Activated CD4-positive, alpha-beta memory T cell treated with anti-CD3 and anti-CD28 coated beads for 36 hours (primary cell): ENCODE data around the gene ROR2. TPM values are rescaled to one million over a fixed set of nuclear protein-coding genes. Genes with fewer than 3 reads are reported as not detected.

Experiments used
- CTCF ChIA-PET: fragments of 350-600 bp; sonication (Branson Sonifier 250); formaldehyde crosslinking; loops from one replicate; lab custom pipeline; 2021; ENCODE audit warnings: antibody characterized with exemption, inconsistent platforms; lab: Charles Lee
- POLR2A ChIA-PET: fragments of 350-600 bp; sonication (Branson Sonifier 250); formaldehyde crosslinking; loops from one replicate; lab custom pipeline; 2021; ENCODE audit warnings: antibody characterized with exemption; lab: Charles Lee
- DNase-seq: peaks from one replicate; pipeline ENCODE4 v3.0.0-alpha.2; 2020
- H3K27ac Mint-ChIP-seq: one replicate; pipeline ENCODE4 v1.8.0; 2021; ENCODE audit warnings: mixed read lengths
- H3K27me3 Mint-ChIP-seq: one replicate; pipeline ENCODE4 v1.8.0; 2021; ENCODE audit warnings: mixed read lengths
- H3K36me3 Mint-ChIP-seq: one replicate; pipeline ENCODE4 v1.8.0; 2021; ENCODE audit warnings: mixed read lengths
- H3K4me1 Mint-ChIP-seq: one replicate; pipeline ENCODE4 v1.8.0; 2021; ENCODE audit warnings: low read depth, mixed read lengths
- H3K4me3 Mint-ChIP-seq: one replicate; pipeline ENCODE4 v1.8.0; 2021; ENCODE audit warnings: mild to moderate bottlenecking, mixed read lengths
- H3K9me3 Mint-ChIP-seq: one replicate; pipeline ENCODE4 v1.8.0; 2021; ENCODE audit warnings: mixed read lengths
- intact Hi-C: fragments of 100-400 bp; cut with micrococcal nuclease; formaldehyde crosslinking; loops from one replicate; pipeline ENCODE4 v1.15.1; 2023
- total RNA-seq, 2 experiments: library from RNA; stranded (reverse); gene quantifications; one replicate each; pipeline ENCODE4 v1.2.3, GENCODE V29; 2021

The ROR2 gene
- total RNA-seq, 2 experiments from 2014 or later: 0.05 to 0.31 TPM

- POLR2A ChIA-PET: no interaction called here
- H3K36me3 Mint-ChIP-seq: no peaks in the 10 kb centered on the region
- H3K4me1 Mint-ChIP-seq: peaks cover 3% of the 10 kb centered on the region
- no peak overlapping the region for H3K27ac Mint-ChIP-seq
- intact Hi-C loops: no loop called here
- CTCF ChIA-PET: no interaction called here
- no peaks in the 10 kb centered on the region for H3K27me3 Mint-ChIP-seq
- H3K4me3 Mint-ChIP-seq: no peak overlapping the region
- no peaks in the 10 kb centered on the region for H3K9me3 Mint-ChIP-seq
- DNase-seq: no peak
These were observed 97.2 kb downstream of the ROR2 start for GRCh38 chr9:91852801-91853347.

- intact Hi-C loops: no loop called here
- Mint-ChIP-seq H3K4me1 (peaks cover 14% of the 10 kb centered on the region), H3K27me3 (peaks cover 2% of the 10 kb centered on the region), H3K4me3 (no peak overlapping the region), H3K9me3 (no peaks in the 10 kb centered on the region), H3K36me3 (no peaks in the 10 kb centered on the region), H3K27ac (no peak overlapping the region)
- POLR2A ChIA-PET: no interaction called here
- DNase-seq: no peak
- CTCF ChIA-PET: no interaction called here
These were observed 100.3 kb downstream of the ROR2 start for GRCh38 chr9:91849694-91850093.

DNA sequence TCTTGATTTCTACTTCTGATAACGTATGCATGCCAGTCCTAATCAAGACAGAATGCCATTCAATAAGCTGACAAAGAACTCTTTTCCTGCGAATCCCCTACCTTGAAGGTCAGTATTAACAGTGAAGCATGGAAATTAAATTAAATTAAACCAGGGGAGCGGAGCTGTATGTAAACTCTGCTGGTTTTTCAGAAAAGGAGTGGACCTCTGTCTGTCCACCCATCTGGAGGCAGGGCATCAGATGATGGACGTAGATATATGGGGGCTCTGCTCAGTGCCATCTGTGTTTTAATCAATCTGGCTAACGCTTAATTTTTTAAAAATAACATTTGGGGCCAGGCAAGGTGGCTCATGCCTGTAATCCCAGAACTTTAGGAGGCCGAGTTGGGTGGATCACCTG lies 101.9 kb downstream of the ROR2 start:
- peaks cover 14% of the 10 kb centered on the region for H3K4me1 Mint-ChIP-seq
- peaks cover 3% of the 10 kb centered on the region for H3K27me3 Mint-ChIP-seq
- no peaks in the 10 kb centered on the region for H3K9me3 Mint-ChIP-seq
- H3K36me3 Mint-ChIP-seq: no peaks in the 10 kb centered on the region
- no peak overlapping the region for H3K27ac Mint-ChIP-seq
- DNase-seq: no peak
- ChIA-PET POLR2A (no interaction called here), CTCF (no interaction called here)
- H3K4me3 Mint-ChIP-seq: no peak overlapping the region
- intact Hi-C loops: no loop called here

GRCh38 chr9:91847581-91848091 lies 102.4 kb downstream of the ROR2 start:
- POLR2A ChIA-PET: no interaction called here
- no peak overlapping the region for H3K4me3 Mint-ChIP-seq
- intact Hi-C loops: no loop called here
- no peaks in the 10 kb centered on the region for H3K36me3 Mint-ChIP-seq
- CTCF ChIA-PET: no interaction called here
- no peak overlapping the region for H3K27ac Mint-ChIP-seq
- DNase-seq: peak; percentile 35
- H3K4me1 Mint-ChIP-seq: peaks cover 14% of the 10 kb centered on the region
- peaks cover 3% of the 10 kb centered on the region for H3K27me3 Mint-ChIP-seq
- H3K9me3 Mint-ChIP-seq: no peaks in the 10 kb centered on the region

- Mint-ChIP-seq H3K4me1 (peaks cover 14% of the 10 kb centered on the region), H3K27ac (no peak overlapping the region), H3K27me3 (peaks cover 7% of the 10 kb centered on the region), H3K36me3 (no peaks in the 10 kb centered on the region), H3K4me3 (no peak overlapping the region), H3K9me3 (no peaks in the 10 kb centered on the region)
- intact Hi-C loops: no loop called here
- CTCF ChIA-PET: no interaction called here
- DNase-seq: no peak
- POLR2A ChIA-PET: no interaction called here
These were observed 104.1 kb downstream of the ROR2 start for GRCh38 chr9:91845879-91846278.

DNA sequence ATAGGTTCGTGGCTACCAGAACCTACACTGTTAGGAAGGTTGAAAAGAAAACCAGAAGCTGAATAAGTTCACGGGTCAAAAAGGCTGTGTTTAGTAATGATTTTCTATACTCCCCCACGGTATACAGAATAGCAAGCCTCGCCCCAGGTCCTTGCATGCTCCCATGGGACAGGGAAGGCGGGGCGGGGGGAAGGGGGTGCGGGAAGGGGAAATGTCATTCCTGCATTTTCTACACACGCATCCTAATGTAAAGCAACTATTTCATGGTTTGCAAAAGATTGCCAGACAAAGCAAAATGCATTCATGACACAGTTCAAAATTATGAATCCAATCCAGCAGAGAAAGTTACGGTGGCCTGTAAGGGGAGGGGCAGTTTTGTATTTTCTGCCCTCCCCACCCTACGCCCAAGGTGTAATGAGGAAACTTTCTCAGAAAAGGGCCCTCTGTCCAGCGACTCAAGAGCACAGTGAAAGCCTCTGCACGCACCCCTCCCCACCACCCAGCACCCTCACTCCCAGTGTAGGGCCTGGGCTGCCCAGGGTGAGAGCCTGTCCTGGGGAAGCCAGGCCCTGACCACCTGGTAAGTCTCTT lies 105.2 kb downstream of the ROR2 start:
- no peaks in the 10 kb centered on the region for H3K36me3 Mint-ChIP-seq
- H3K27ac Mint-ChIP-seq: no peak overlapping the region
- H3K4me3 Mint-ChIP-seq: no peak overlapping the region
- CTCF ChIA-PET: interaction anchor here (1.4 kb wide), 1 partner anchor 86 kb away, joined by 3 read pairs; no protein-coding TSS in a partner anchor
- no peaks in the 10 kb centered on the region for H3K9me3 Mint-ChIP-seq
- peaks cover 13% of the 10 kb centered on the region for H3K27me3 Mint-ChIP-seq
- POLR2A ChIA-PET: no interaction called here
- intact Hi-C loops: no loop called here
- DNase-seq: no peak
- peaks cover 14% of the 10 kb centered on the region for H3K4me1 Mint-ChIP-seq

DNA sequence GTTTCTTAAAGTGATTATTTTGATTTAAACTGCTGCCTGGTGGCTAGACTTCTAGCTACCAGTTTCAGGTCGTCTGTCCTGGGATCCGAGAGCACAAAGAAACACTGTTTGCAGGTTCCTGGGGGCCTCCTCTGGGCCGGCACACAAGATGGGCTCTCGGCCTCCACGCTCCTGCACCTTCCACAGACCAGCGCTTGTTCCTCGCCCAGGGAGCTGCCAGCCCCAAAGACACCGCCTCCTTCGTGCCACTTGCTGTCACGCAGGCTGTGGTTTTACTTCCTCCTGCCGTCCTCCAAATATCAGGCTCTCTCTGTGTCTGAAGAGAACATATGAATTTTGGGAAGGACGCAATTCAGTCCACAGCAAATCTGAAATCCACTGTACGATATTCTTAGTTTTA lies 105.8 kb downstream of the ROR2 start:
- DNase-seq: no peak
- peaks cover 17% of the 10 kb centered on the region for H3K27me3 Mint-ChIP-seq
- no peak overlapping the region for H3K27ac Mint-ChIP-seq
- no peaks in the 10 kb centered on the region for H3K9me3 Mint-ChIP-seq
- peaks cover 14% of the 10 kb centered on the region for H3K4me1 Mint-ChIP-seq
- CTCF ChIA-PET: interaction anchor here (1.4 kb wide), 1 partner anchor 86 kb away, joined by 3 read pairs; no protein-coding TSS in a partner anchor
- intact Hi-C loops: no loop called here
- POLR2A ChIA-PET: no interaction called here
- no peaks in the 10 kb centered on the region for H3K36me3 Mint-ChIP-seq
- H3K4me3 Mint-ChIP-seq: no peak overlapping the region

DNA sequence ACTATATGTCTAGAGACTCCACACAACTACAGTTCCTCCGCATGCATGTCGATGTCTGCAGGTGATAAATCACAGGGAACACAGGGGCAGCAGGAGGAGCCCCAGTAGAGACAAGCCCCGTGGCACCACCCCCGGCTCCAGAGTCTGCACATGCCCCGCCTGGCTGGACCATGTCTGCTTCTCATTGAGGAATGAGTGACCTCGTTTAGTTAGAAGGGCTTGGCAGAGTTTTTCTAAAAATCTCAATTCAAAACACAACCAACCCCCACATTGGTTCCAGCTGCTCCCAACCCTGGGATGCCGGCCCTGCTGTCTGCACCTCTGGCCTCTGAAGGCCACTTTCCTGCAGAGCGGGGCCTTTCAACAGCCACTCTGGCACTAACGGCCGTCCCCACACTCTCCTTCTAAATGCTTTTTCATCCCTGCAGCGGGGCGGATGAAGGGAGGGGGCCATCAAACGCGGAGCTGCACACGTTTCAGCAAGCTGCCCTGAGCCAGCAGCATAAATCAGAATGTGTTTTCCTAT lies 106.3 kb downstream of the ROR2 start:
- CTCF ChIA-PET: interaction anchor here (1.3 to 1.4 kb wide), 2 partner anchors 85 to 107 kb away, joined by 3 read pairs; partner anchors contain the start of gene ROR2
- Mint-ChIP-seq H3K4me3 (no peak overlapping the region), H3K36me3 (no peaks in the 10 kb centered on the region), H3K27ac (no peak overlapping the region), H3K4me1 (peaks cover 14% of the 10 kb centered on the region), H3K27me3 (peaks cover 17% of the 10 kb centered on the region), H3K9me3 (no peaks in the 10 kb centered on the region)
- POLR2A ChIA-PET: no interaction called here
- DNase-seq: no peak
- intact Hi-C loops: no loop called here

GRCh38 chr9:91843093-91843492 lies 106.9 kb downstream of the ROR2 start:
- POLR2A ChIA-PET: no interaction called here
- H3K4me3 Mint-ChIP-seq: no peak overlapping the region
- intact Hi-C loops: no loop called here
- no peak for DNase-seq
- no peak overlapping the region for H3K27ac Mint-ChIP-seq
- peaks cover 14% of the 10 kb centered on the region for H3K4me1 Mint-ChIP-seq
- no peaks in the 10 kb centered on the region for H3K9me3 Mint-ChIP-seq
- H3K27me3 Mint-ChIP-seq: peaks cover 17% of the 10 kb centered on the region
- CTCF ChIA-PET: interaction anchor here (1.3 kb wide), 1 partner anchor 107 kb away, joined by 3 read pairs; the partner anchor contains the start of gene ROR2
- no peaks in the 10 kb centered on the region for H3K36me3 Mint-ChIP-seq

GRCh38 chr9:91842358-91843049 lies 107.5 kb downstream of the ROR2 start:
- H3K27ac Mint-ChIP-seq: no peak overlapping the region
- ChIA-PET POLR2A (no interaction called here), CTCF (interaction anchor here (1.3 kb wide), 1 partner anchor 108 kb away, joined by 3 read pairs; the partner anchor contains the start of gene ROR2)
- intact Hi-C loops: no loop called here
- H3K36me3 Mint-ChIP-seq: no peaks in the 10 kb centered on the region
- peaks cover 8% of the 10 kb centered on the region for H3K4me1 Mint-ChIP-seq
- DNase-seq: no peak
- H3K4me3 Mint-ChIP-seq: no peak overlapping the region
- no peaks in the 10 kb centered on the region for H3K9me3 Mint-ChIP-seq
- H3K27me3 Mint-ChIP-seq: peaks cover 17% of the 10 kb centered on the region

DNA sequence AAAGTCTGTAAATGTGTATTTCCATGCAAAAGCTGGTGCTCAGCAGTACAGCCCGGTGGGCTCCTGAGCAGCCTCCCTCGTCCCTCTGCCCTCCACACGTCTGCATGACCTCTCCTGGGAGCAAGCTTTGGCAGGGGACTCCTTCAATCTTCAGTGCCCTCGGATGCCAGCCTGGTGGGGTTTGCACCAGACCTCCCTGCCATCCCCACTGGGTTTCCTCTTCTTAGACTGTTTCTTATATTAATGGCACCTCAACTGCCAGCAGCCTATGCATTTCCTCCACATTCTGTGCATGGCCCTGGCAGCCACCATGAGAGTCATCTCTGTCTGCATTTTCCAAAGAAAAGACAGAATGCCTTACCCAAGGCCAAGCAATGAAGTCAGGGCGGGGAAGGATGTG lies 108.4 kb downstream of the ROR2 start:
- Mint-ChIP-seq H3K27me3 (peaks cover 17% of the 10 kb centered on the region), H3K36me3 (no peaks in the 10 kb centered on the region), H3K4me3 (no peak overlapping the region), H3K4me1 (no peaks in the 10 kb centered on the region), H3K9me3 (no peaks in the 10 kb centered on the region), H3K27ac (no peak overlapping the region)
- ChIA-PET CTCF (no interaction called here), POLR2A (interaction anchor here (0.6 kb wide), 1 partner anchor 34 kb away, joined by 3 read pairs; no protein-coding TSS in a partner anchor)
- intact Hi-C loops: no loop called here
- no peak for DNase-seq

GRCh38 chr9:91840882-91841281 lies 109.1 kb downstream of the ROR2 start:
- POLR2A ChIA-PET: no interaction called here
- H3K9me3 Mint-ChIP-seq: no peaks in the 10 kb centered on the region
- CTCF ChIA-PET: no interaction called here
- H3K27ac Mint-ChIP-seq: no peak overlapping the region
- no peak overlapping the region for H3K4me3 Mint-ChIP-seq
- no peaks in the 10 kb centered on the region for H3K4me1 Mint-ChIP-seq
- intact Hi-C loops: no loop called here
- DNase-seq: no peak
- H3K36me3 Mint-ChIP-seq: no peaks in the 10 kb centered on the region
- H3K27me3 Mint-ChIP-seq: peaks cover 17% of the 10 kb centered on the region
